ENCODE data around the gene TULP4.

TULP4 gene

DNA sequence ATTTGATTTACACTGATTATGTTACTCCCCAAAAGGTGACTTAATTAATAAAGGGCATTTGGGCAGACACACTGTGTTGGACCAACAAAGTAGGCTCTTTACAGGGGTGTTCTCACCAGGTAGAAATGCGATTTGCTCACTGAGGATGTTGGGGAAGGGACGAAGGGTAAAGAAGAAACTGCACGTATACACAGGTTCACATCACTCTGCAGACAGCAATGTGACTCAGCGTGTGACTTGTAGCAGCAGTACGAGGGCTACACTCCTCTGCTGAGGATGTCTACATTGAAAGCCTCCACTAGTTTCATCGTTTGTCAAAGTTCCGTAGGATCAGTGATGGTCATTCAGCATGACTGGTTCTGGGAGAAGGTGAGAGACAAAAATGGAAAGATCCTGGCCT is 194.9 kb downstream of the TULP4 start:
- no peaks in the 10 kb centered on the region for H3K36me3 ChIP-seq (ENCODE audit: insufficient read depth, low read length)
- no peaks in the 10 kb centered on the region for H3K79me2 ChIP-seq (ENCODE audit: insufficient read depth, low read length)
- no peaks in the 10 kb centered on the region for H3K9me3 ChIP-seq (ENCODE audit: insufficient read depth, low read depth, low read length)
- no peak overlapping the region for H3K9ac ChIP-seq (ENCODE audit: low read depth, low read length, poor library complexity, severe bottlenecking)
- H3K4me2 ChIP-seq (ENCODE audit: low read depth, low read length, poor library complexity, severe bottlenecking): no peak overlapping the region
- H3K4me3 ChIP-seq (ENCODE audit: low read length, poor library complexity, severe bottlenecking): no peak overlapping the region
- no peaks in the 10 kb centered on the region for H3K27me3 ChIP-seq (ENCODE audit: insufficient read depth, low read length, poor library complexity, severe bottlenecking)
- H3K9me2 ChIP-seq (replicated peaks; ENCODE audit: low read depth, low read length): no peaks in the 10 kb centered on the region
- no peak overlapping the region for H2AFZ ChIP-seq (ENCODE audit: low read length)
- TF ChIP-seq EZH2phosphoT487 (IDR thresholded peaks at IDR 0.05; ENCODE audit: borderline replicate concordance): no peak
- no peak for TF ChIP-seq CTCF (conservative IDR thresholded peaks at IDR 0.05; ENCODE audit: low read length)
- H4K20me1 ChIP-seq (ENCODE audit: insufficient read depth, low read length, poor library complexity, severe bottlenecking): no peaks in the 10 kb centered on the region
- no peaks in the 10 kb centered on the region for H3K4me1 ChIP-seq (ENCODE audit: insufficient read depth, low read length, poor library complexity, severe bottlenecking)
- H3F3A ChIP-seq (ENCODE audit: low read depth): no peaks in the 10 kb centered on the region

DNA sequence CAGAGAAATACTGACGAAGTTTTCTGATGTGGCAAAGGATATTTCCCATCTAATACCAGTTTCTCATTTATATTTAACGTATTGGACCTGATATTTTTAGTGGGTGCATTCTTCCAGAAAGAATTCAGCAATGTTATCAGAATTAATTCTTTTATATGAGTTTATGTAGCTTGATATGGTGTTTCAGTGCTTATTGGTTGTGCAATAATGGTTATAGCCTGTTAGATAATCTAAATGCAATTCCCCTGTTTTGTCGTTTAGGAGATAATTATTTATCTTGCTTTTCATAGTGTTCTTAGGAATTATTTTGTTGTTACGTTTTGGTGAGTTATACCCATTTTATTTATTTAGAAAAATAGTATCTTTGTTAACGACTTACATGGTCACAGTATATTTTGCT is 196.2 kb downstream of the TULP4 start:
- no peak for TF ChIP-seq EZH2phosphoT487 (IDR thresholded peaks at IDR 0.05; ENCODE audit: borderline replicate concordance)
- no peak for TF ChIP-seq CTCF (conservative IDR thresholded peaks at IDR 0.05; ENCODE audit: low read length)
- no peak overlapping the region for H3K4me3 ChIP-seq (ENCODE audit: low read length, poor library complexity, severe bottlenecking)

DNA sequence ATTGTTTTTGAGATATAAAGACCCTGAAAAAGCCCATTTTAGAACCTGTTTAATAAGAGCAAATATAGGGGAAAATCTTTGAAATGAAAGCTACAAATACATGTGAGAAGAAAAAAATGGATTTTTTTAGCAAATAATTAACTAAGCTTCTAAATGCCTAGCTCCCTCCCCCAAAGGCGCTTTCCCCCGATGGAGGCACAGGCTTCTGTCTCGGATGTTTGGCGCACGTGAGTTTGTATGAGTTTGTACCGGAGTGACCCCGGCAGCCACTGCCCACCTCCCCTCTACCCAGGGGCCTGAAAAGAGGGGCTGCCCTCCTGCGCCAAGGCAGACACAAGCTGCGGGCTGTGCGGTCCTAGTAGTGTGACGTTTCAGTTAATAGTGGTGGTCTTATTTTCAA is 197.2 kb downstream of the TULP4 start:
- TF ChIP-seq CTCF (conservative IDR thresholded peaks at IDR 0.05; ENCODE audit: low read length): no peak
- no peak for TF ChIP-seq EZH2phosphoT487 (IDR thresholded peaks at IDR 0.05; ENCODE audit: borderline replicate concordance)
- H3K4me3 ChIP-seq (ENCODE audit: low read length, poor library complexity, severe bottlenecking): no peak overlapping the region
- H3K9me3 ChIP-seq (ENCODE audit: insufficient read depth, low read depth, low read length): no peaks in the 10 kb centered on the region
- no peaks in the 10 kb centered on the region for H3K36me3 ChIP-seq (ENCODE audit: insufficient read depth, low read length)
- H3F3A ChIP-seq (ENCODE audit: low read depth): no peaks in the 10 kb centered on the region
- H3K9me2 ChIP-seq (replicated peaks; ENCODE audit: low read depth, low read length): no peaks in the 10 kb centered on the region
- no peaks in the 10 kb centered on the region for H3K79me2 ChIP-seq (ENCODE audit: insufficient read depth, low read length)
- no peak overlapping the region for H3K4me2 ChIP-seq (ENCODE audit: low read depth, low read length, poor library complexity, severe bottlenecking)
- H3K9ac ChIP-seq (ENCODE audit: low read depth, low read length, poor library complexity, severe bottlenecking): no peak overlapping the region
- peaks cover 7% of the 10 kb centered on the region for H3K4me1 ChIP-seq (ENCODE audit: insufficient read depth, low read length, poor library complexity, severe bottlenecking)
- H2AFZ ChIP-seq (ENCODE audit: low read length): no peak overlapping the region
- H3K27me3 ChIP-seq (ENCODE audit: insufficient read depth, low read length, poor library complexity, severe bottlenecking): no peaks in the 10 kb centered on the region
- no peaks in the 10 kb centered on the region for H4K20me1 ChIP-seq (ENCODE audit: insufficient read depth, low read length, poor library complexity, severe bottlenecking)

More for the DNA sequence above, 196.2 kb downstream of the TULP4 start:
- Histone ChIP-seq H3K36me3 (ENCODE audit: insufficient read depth, low read length) (no peaks in the 10 kb centered on the region), H3K79me2 (ENCODE audit: insufficient read depth, low read length) (no peaks in the 10 kb centered on the region), H3K9ac (ENCODE audit: low read depth, low read length, poor library complexity, severe bottlenecking) (no peak overlapping the region), H3K9me3 (ENCODE audit: insufficient read depth, low read depth, low read length) (no peaks in the 10 kb centered on the region), H2AFZ (ENCODE audit: low read length) (no peak overlapping the region), H3K27me3 (ENCODE audit: insufficient read depth, low read length, poor library complexity, severe bottlenecking) (no peaks in the 10 kb centered on the region), H3F3A (ENCODE audit: low read depth) (no peaks in the 10 kb centered on the region), H3K4me2 (ENCODE audit: low read depth, low read length, poor library complexity, severe bottlenecking) (no peak overlapping the region), H3K9me2 (replicated peaks; ENCODE audit: low read depth, low read length) (no peaks in the 10 kb centered on the region), H3K4me1 (ENCODE audit: insufficient read depth, low read length, poor library complexity, severe bottlenecking) (no peaks in the 10 kb centered on the region), H4K20me1 (ENCODE audit: insufficient read depth, low read length, poor library complexity, severe bottlenecking) (no peaks in the 10 kb centered on the region)

All from Loucy (cell line).